Karpas-422 (cell line): ENCODE measurements around the gene UBE2F. TPM values are rescaled to one million over a fixed set of nuclear protein-coding genes. Genes with fewer than 3 reads are reported as not detected.

ENCODE experiments used
- DNase-seq: peaks from one replicate; pipeline ENCODE4 v3.0.0-alpha.2; 2015
- H2AFZ ChIP-seq: fragments of 200-600 bp; sonication (generic); 2 replicates; pipeline ENCODE4 v1.6.1; 2014; ENCODE audit warnings: antibody characterized with exemption, low read length, mixed read lengths
- H3K27ac ChIP-seq: fragments of 200-600 bp; sonication (generic); 2 replicates; pipeline ENCODE4 v1.5.1; 2014; ENCODE audit warnings: mild to moderate bottlenecking, low read length, moderate library complexity
- H3K27me3 ChIP-seq: fragments of 200-600 bp; sonication (generic); 2 replicates; pipeline ENCODE4 v1.6.1; 2014; ENCODE audit warnings: low read length, mixed read lengths
- H3K36me3 ChIP-seq: fragments of 200-600 bp; sonication (generic); 2 replicates; pipeline ENCODE4 v1.6.1; 2014; ENCODE audit warnings: low read length, mixed read lengths; ENCODE audit not compliant: insufficient read depth
- H3K4me1 ChIP-seq: fragments of 200-600 bp; sonication (generic); 2 replicates; pipeline ENCODE4 v1.6.1; 2014; ENCODE audit warnings: mild to moderate bottlenecking, low read length, mixed read lengths
- H3K4me2 ChIP-seq: fragments of 200-600 bp; sonication (generic); 2 replicates; pipeline ENCODE4 v1.6.1; 2014; ENCODE audit warnings: low read length, low read depth, mild to moderate bottlenecking; ENCODE audit not compliant: poor library complexity, severe bottlenecking
- H3K4me3 ChIP-seq: fragments of 200-600 bp; sonication (generic); 2 replicates; pipeline ENCODE4 v1.5.1; 2014; ENCODE audit warnings: mild to moderate bottlenecking, antibody characterized with exemption, low read length, mixed read lengths
- H3K79me2 ChIP-seq: fragments of 200-600 bp; sonication (generic); 2 replicates; pipeline ENCODE4 v1.6.1; 2014; ENCODE audit warnings: mild to moderate bottlenecking, low read length, mixed read lengths
- H3K9ac ChIP-seq: fragments of 200-600 bp; sonication (generic); 2 replicates; pipeline ENCODE4 v1.6.0; 2014; ENCODE audit warnings: low read length
- H3K9me2 ChIP-seq: fragments of 200-600 bp; sonication (generic), shearing (Covaris generic); replicated peaks from 2 replicates; pipeline ENCODE4 v1.6.0; 2014; ENCODE audit warnings: mild to moderate bottlenecking, low read length, moderate library complexity; ENCODE audit not compliant: insufficient read depth
- H3K9me3 ChIP-seq: fragments of 300-700, 200-600 bp; sonication (generic); 2 replicates; pipeline ENCODE4 v1.6.1; 2014; ENCODE audit warnings: low read length, mixed read lengths
- H4K20me1 ChIP-seq: fragments of 200-600 bp; sonication (generic); 2 replicates; pipeline ENCODE4 v1.6.1; 2014; ENCODE audit warnings: mild to moderate bottlenecking, antibody characterized with exemption, low read length, low read depth; ENCODE audit not compliant: insufficient read depth
- total RNA-seq: library from RNA; depleted of rRNA; stranded (reverse); fragments of >200 nt; shearing (Covaris generic); gene quantifications from 2 replicates; pipeline ENCODE4 v1.2.3, GENCODE V29; 2014; ENCODE audit warnings: low replicate concordance

Gene UBE2F
- total RNA-seq, 1 experiment from 2014 or later = 63.3 TPM

- H3K4me3 ChIP-seq = no peak overlapping the region
- no peak overlapping the region for H3K9ac ChIP-seq
- H3K27ac ChIP-seq = no peak overlapping the region
Observed at GRCh38 chr2:238005528-238005927, 38.7 kb downstream of the UBE2F start.

GRCh38 chr2:238006510-238006909 is 39.7 kb downstream of the UBE2F start:
- no peak for DNase-seq
- H3K4me3 ChIP-seq = no peak overlapping the region
- H3K9me3 ChIP-seq = no peaks in the 10 kb centered on the region
- no peak overlapping the region for H3K4me2 ChIP-seq
- no peak overlapping the region for H2AFZ ChIP-seq
- H3K27ac ChIP-seq = no peak overlapping the region
- no peak overlapping the region for H3K9ac ChIP-seq
- peaks cover 21% of the 10 kb centered on the region for H3K79me2 ChIP-seq
- H3K27me3 ChIP-seq = no peaks in the 10 kb centered on the region
- H3K36me3 ChIP-seq = no peaks in the 10 kb centered on the region
- no peaks in the 10 kb centered on the region for H4K20me1 ChIP-seq
- H3K9me2 ChIP-seq = no peaks in the 10 kb centered on the region
- H3K4me1 ChIP-seq = peaks cover 6% of the 10 kb centered on the region

More at GRCh38 chr2:238005528-238005927, 38.7 kb downstream of the UBE2F start:
- no peak overlapping the region for H2AFZ ChIP-seq
- DNase-seq = no peak
- no peaks in the 10 kb centered on the region for H4K20me1 ChIP-seq
- no peak overlapping the region for H3K4me2 ChIP-seq
- H3K36me3 ChIP-seq = no peaks in the 10 kb centered on the region
- H3K9me3 ChIP-seq = no peaks in the 10 kb centered on the region
- H3K9me2 ChIP-seq = no peaks in the 10 kb centered on the region
- peaks cover 15% of the 10 kb centered on the region for H3K79me2 ChIP-seq
- H3K4me1 ChIP-seq = peaks cover 6% of the 10 kb centered on the region
- H3K27me3 ChIP-seq = no peaks in the 10 kb centered on the region

GRCh38 chr2:238007924-238008323 is 41.1 kb downstream of the UBE2F start:
- H3K4me1 ChIP-seq = peaks cover 6% of the 10 kb centered on the region
- no peak overlapping the region for H3K4me2 ChIP-seq
- no peaks in the 10 kb centered on the region for H3K9me2 ChIP-seq
- no peaks in the 10 kb centered on the region for H3K27me3 ChIP-seq
- no peaks in the 10 kb centered on the region for H4K20me1 ChIP-seq
- H3K79me2 ChIP-seq = peaks cover 21% of the 10 kb centered on the region
- H3K9me3 ChIP-seq = no peaks in the 10 kb centered on the region
- DNase-seq = no peak
- no peak overlapping the region for H2AFZ ChIP-seq
- no peaks in the 10 kb centered on the region for H3K36me3 ChIP-seq
- no peak overlapping the region for H3K4me3 ChIP-seq
- no peak overlapping the region for H3K27ac ChIP-seq
- no peak overlapping the region for H3K9ac ChIP-seq

GRCh38 chr2:238009563-238009962 is 42.7 kb downstream of the UBE2F start:
- Histone ChIP-seq H3K79me2 (peaks cover 18% of the 10 kb centered on the region), H3K4me2 (no peak overlapping the region), H3K27ac (no peak overlapping the region), H3K27me3 (no peaks in the 10 kb centered on the region), H3K9me3 (no peaks in the 10 kb centered on the region), H3K4me1 (no peaks in the 10 kb centered on the region), H3K9ac (no peak overlapping the region), H3K9me2 (no peaks in the 10 kb centered on the region), H3K36me3 (no peaks in the 10 kb centered on the region), H2AFZ (no peak overlapping the region), H4K20me1 (no peaks in the 10 kb centered on the region), H3K4me3 (no peak overlapping the region)
- DNase-seq = no peak

DNA sequence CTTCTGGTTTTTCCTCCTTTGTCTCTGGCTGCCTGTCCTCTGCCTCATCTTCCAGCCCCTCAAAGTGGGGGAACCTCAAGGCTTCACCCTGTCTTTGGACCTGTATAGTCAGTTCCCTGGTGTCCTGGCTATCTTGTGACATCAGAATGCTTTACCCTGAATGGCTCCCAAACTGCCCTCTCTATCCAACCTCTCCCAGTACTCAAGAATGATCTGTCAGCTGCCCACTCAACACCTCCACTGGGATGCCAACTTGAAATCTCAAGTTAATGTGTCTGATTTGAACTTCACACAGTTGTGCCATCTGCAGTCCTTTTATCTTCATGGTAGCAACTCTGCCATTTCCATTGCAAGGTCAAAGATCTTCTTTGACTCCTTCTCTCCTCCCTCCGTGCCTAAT is 43.8 kb downstream of the UBE2F start:
- Histone ChIP-seq H3K27ac (no peak overlapping the region), H3K4me1 (no peaks in the 10 kb centered on the region)

DNA sequence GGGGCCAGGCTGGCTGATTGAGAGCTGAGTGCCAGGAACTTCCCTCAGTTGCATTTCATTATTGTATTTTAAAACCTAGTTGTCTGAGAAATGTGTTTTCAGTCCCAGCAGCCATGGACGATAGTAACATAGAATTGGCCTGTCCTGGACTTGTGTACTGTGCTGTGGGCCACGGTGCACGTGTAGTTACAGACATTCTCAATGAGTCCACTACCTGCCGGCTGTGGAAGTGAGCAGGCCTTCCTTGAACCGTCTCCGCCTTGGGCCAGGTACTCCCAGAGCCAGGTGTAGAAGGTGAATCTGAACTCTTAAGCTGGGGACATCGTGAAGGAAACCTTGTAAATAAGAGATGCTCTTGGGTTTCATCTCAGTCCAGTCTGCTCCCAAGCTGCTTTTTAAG is 47.0 kb downstream of the UBE2F start:
- H3K27ac ChIP-seq = no peak overlapping the region
- H3K9me2 ChIP-seq = no peaks in the 10 kb centered on the region
- H3K4me1 ChIP-seq = no peaks in the 10 kb centered on the region
- H3K79me2 ChIP-seq = peaks cover 6% of the 10 kb centered on the region
- DNase-seq = no peak
- H4K20me1 ChIP-seq = no peaks in the 10 kb centered on the region
- H3K9ac ChIP-seq = no peak overlapping the region
- no peaks in the 10 kb centered on the region for H3K9me3 ChIP-seq
- H2AFZ ChIP-seq = no peak overlapping the region
- no peaks in the 10 kb centered on the region for H3K36me3 ChIP-seq
- no peak overlapping the region for H3K4me2 ChIP-seq
- H3K4me3 ChIP-seq = no peak overlapping the region
- no peaks in the 10 kb centered on the region for H3K27me3 ChIP-seq

More for the DNA sequence above, 43.8 kb downstream of the UBE2F start:
- H3K9me3 ChIP-seq = no peaks in the 10 kb centered on the region
- H4K20me1 ChIP-seq = no peaks in the 10 kb centered on the region
- H3K36me3 ChIP-seq = no peaks in the 10 kb centered on the region
- no peak overlapping the region for H2AFZ ChIP-seq
- H3K4me3 ChIP-seq = no peak overlapping the region
- no peak for DNase-seq
- H3K9ac ChIP-seq = no peak overlapping the region
- H3K79me2 ChIP-seq = peaks cover 18% of the 10 kb centered on the region
- no peaks in the 10 kb centered on the region for H3K9me2 ChIP-seq
- H3K27me3 ChIP-seq = no peaks in the 10 kb centered on the region
- H3K4me2 ChIP-seq = no peak overlapping the region

DNA sequence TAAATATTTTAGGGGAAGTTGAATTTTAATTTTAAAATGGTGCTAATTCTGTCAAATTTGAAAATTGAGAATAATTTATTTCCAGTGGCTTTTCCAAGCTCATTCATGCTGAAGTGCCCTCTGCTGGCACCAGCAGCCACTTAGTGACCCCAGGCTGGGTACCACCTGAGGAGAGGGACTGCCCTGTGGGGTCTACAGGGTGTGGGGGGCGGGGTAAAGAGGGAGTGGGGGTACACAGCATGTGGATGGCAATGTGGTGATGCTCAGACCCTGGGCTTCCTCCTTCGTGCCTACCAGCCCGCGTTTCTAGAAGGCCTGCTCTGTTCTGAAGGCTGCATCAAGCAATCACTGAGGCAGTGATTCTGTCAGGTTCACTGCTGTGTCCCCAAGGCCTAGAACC is 48.9 kb downstream of the UBE2F start:
- H3K36me3 ChIP-seq = no peaks in the 10 kb centered on the region
- H3K9me3 ChIP-seq = no peaks in the 10 kb centered on the region
- no peaks in the 10 kb centered on the region for H3K9me2 ChIP-seq
- H3K27ac ChIP-seq = no peak overlapping the region
- no peak for DNase-seq
- no peaks in the 10 kb centered on the region for H3K27me3 ChIP-seq
- no peaks in the 10 kb centered on the region for H3K4me1 ChIP-seq
- no peaks in the 10 kb centered on the region for H4K20me1 ChIP-seq
- H3K79me2 ChIP-seq = peaks cover 5% of the 10 kb centered on the region
- no peak overlapping the region for H3K9ac ChIP-seq
- no peak overlapping the region for H3K4me3 ChIP-seq
- no peak overlapping the region for H2AFZ ChIP-seq
- H3K4me2 ChIP-seq = no peak overlapping the region

DNA sequence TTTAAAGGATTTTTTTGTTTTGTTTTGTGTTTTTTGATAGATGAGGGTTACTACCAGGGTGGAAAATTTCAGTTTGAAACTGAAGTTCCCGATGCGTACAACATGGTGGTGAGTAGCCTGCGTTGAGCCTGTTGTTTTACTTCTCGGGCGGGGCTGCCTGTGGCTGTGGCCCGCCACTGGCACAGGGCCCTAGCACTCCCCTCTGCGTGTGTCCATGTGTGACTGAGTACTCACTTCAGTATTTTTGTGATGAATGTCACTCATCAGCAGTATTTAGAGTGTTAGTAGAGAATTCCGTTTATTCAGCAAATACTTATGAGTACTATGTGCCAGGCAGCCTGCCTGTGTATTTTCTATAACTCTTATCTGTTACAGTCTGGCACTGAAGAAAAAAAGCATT is 49.7 kb downstream of the UBE2F start:
- Histone ChIP-seq H3K27ac (no peak overlapping the region), H3K9me2 (no peaks in the 10 kb centered on the region), H2AFZ (no peak overlapping the region), H3K9ac (no peak overlapping the region), H3K9me3 (no peaks in the 10 kb centered on the region), H3K4me3 (no peak overlapping the region), H3K27me3 (no peaks in the 10 kb centered on the region), H3K79me2 (peaks cover 5% of the 10 kb centered on the region; the same call in 1 of the 2 replicates), H3K36me3 (no peaks in the 10 kb centered on the region), H4K20me1 (no peaks in the 10 kb centered on the region), H3K4me1 (no peaks in the 10 kb centered on the region), H3K4me2 (no peak overlapping the region)
- DNase-seq = no peak

- H3K9me3 ChIP-seq = no peaks in the 10 kb centered on the region
- no peaks in the 10 kb centered on the region for H3K9me2 ChIP-seq
- no peak overlapping the region for H3K9ac ChIP-seq
- peaks cover 5% of the 10 kb centered on the region; the same call in 1 of the 2 replicates for H3K79me2 ChIP-seq
- no peaks in the 10 kb centered on the region for H4K20me1 ChIP-seq
- no peaks in the 10 kb centered on the region for H3K27me3 ChIP-seq
- H3K36me3 ChIP-seq = no peaks in the 10 kb centered on the region
- H3K4me1 ChIP-seq = no peaks in the 10 kb centered on the region
- no peak for DNase-seq
- H2AFZ ChIP-seq = no peak overlapping the region
- no peak overlapping the region for H3K4me2 ChIP-seq
- no peak overlapping the region for H3K27ac ChIP-seq
- no peak overlapping the region for H3K4me3 ChIP-seq
Observed at GRCh38 chr2:238019962-238020361, 53.1 kb downstream of the UBE2F start.
